Heart left ventricle (tissue), 13 donors: ENCODE data around the gene H2AZ1.

Source experiments
- CTCF ChIP-seq, 12 donors: fragments of 200-600 bp; sonication (generic) in 4 of 12; IDR thresholded peaks; one replicate each; pipeline versions ENCODE4 v1.5.0 to v1.8.0; 2018 to 2022; ENCODE audit warnings: antibody characterized with exemption in 12 of 12, mild to moderate bottlenecking in 5 of 12
- POLR2A ChIP-seq, 2 donors: fragments of 450-650 bp; IDR thresholded peaks; one replicate each; pipeline ENCODE4 v1.6.1; 2017; ENCODE audit warnings: antibody characterized with exemption in 2 of 2, mild to moderate bottlenecking in 2 of 2, moderate library complexity in 2 of 2
- donor health status: ischemic (EF 13 %, LVEDD 7.1; RV severe dilation, severe dysfunction).
- donor health status: DM: no; HTN: yes; CAD: no.
- donor health status: DM: no; HTN: no; CAD: no.
- donor health status: ischemic (EF 25% LVEDD 6.9; RV normal size, moderate dysfunction).
- donor health status: ischemic (EF 25% LVEDD 5.7; RV mildly dilated, moderate dysfunction).
- donor health status: ischemic (EF 35%, LVEDD 5.7; RV mildly dilated, moderate dysfunction).
- donor health status: nonischemic (EF 11% LVEDD 7.7; RV severe dilation, severe dysfunction).
- donor health status: DM: yes; HTN: yes; CAD: no.
- donor health status: PGD.
- donor health status: ischemic (EF 29% LVEDD 5.4; RV normal size, mild dysfunction).
- donor health status: nonischemic (EF 23%, LVEDD 6.1; RV moderate dilation, normal function).

GRCh38 chr4:99966692-99967091 lies 16.6 kb upstream of the H2AZ1 start:
- TF ChIP-seq CTCF (IDR thresholded peaks at IDR 0.05) (no peak), POLR2A (IDR thresholded peaks at IDR 0.05) (no peak)
